ENCODE data around the gene CCR5AS.
"Not testable (repeated sequence)": the region's sequence is repeated elsewhere in the genome, so short reads cannot be mapped to it uniquely, and the experiment has no call there.

Gene CCR5AS

DNA sequence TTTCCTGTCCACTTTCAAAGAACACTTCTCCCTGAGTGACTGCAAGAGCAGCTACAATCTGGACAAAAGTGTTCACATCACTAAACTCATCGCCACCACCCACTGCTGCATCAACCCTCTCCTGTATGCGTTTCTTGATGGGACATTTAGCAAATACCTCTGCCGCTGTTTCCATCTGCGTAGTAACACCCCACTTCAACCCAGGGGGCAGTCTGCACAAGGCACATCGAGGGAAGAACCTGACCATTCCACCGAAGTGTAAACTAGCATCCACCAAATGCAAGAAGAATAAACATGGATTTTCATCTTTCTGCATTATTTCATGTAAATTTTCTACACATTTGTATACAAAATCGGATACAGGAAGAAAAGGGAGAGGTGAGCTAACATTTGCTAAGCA is 2.0 kb upstream of the CCR5AS start:
- H3K27ac ChIP-seq: no peak overlapping the region
- no peaks in the 10 kb centered on the region for H3K79me2 ChIP-seq (ENCODE audit: insufficient read depth, low read depth)
- H3K9ac ChIP-seq: no peak overlapping the region

DNA sequence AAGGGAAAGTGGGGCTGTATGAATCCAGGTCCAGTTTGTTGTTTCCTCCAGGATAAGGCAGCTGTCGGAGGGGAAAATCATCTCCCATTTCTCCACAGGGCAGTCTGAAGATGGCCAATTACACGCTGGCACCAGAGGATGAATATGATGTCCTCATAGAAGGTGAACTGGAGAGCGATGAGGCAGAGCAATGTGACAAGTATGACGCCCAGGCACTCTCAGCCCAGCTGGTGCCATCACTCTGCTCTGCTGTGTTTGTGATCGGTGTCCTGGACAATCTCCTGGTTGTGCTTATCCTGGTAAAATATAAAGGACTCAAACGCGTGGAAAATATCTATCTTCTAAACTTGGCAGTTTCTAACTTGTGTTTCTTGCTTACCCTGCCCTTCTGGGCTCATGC is 1.1 kb upstream of the CCR5AS start:
- no peak overlapping the region for H3K4me3 ChIP-seq (IDR thresholded peaks at IDR 0.05; ENCODE audit: insufficient read depth, low read depth, low read length)
- no peak overlapping the region for H3K27ac ChIP-seq

More for the DNA sequence above, 2.0 kb upstream of the CCR5AS start:
- TF ChIP-seq, protein P1, sequence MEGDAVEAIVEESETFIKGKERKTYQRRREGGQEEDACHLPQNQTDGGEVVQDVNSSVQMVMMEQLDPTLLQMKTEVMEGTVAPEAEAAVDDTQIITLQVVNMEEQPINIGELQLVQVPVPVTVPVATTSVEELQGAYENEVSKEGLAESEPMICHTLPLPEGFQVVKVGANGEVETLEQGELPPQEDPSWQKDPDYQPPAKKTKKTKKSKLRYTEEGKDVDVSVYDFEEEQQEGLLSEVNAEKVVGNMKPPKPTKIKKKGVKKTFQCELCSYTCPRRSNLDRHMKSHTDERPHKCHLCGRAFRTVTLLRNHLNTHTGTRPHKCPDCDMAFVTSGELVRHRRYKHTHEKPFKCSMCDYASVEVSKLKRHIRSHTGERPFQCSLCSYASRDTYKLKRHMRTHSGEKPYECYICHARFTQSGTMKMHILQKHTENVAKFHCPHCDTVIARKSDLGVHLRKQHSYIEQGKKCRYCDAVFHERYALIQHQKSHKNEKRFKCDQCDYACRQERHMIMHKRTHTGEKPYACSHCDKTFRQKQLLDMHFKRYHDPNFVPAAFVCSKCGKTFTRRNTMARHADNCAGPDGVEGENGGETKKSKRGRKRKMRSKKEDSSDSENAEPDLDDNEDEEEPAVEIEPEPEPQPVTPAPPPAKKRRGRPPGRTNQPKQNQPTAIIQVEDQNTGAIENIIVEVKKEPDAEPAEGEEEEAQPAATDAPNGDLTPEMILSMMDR (conservative IDR thresholded peaks at IDR 0.05; ENCODE audit: low read depth, low read length): no peak
- Histone ChIP-seq H3K27me3 (ENCODE audit: insufficient read depth, low read depth) (no peaks in the 10 kb centered on the region), H3K36me3 (ENCODE audit: insufficient read depth) (no peaks in the 10 kb centered on the region), H4K20me1 (ENCODE audit: insufficient read depth) (no peaks in the 10 kb centered on the region), H3K4me3 (IDR thresholded peaks at IDR 0.05; ENCODE audit: insufficient read depth, low read depth, low read length) (no peak overlapping the region), H3K4me2 (no peak overlapping the region), H2AFZ (ENCODE audit: low read depth) (no peak overlapping the region), H3K4me1 (ENCODE audit: low read depth, poor library complexity, severe bottlenecking) (no peaks in the 10 kb centered on the region)

DNA sequence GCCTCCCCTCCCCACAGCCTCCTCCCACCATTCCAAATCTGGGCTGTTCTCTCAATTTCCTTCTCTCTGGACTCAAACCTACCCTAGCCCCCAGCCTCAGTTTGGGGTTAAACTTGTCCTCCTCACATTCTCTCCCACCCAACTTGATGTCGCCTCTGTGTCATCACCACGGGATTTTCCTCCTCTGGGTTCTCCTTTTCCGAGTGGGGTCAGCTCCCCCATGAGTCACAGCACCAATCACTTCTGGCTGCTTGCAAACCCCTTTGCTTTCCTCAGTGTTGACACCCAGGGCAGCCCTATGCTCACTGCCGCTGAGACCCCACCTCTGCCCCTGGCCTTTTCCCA is 451 bp downstream of the CCR5AS start:
- TF ChIP-seq, protein P1 (conservative IDR thresholded peaks at IDR 0.05; ENCODE audit: low read depth, low read length): no peak
- Histone ChIP-seq H4K20me1 (ENCODE audit: insufficient read depth) (no peaks in the 10 kb centered on the region), H3K4me1 (ENCODE audit: low read depth, poor library complexity, severe bottlenecking) (no peaks in the 10 kb centered on the region), H3K4me3 (IDR thresholded peaks at IDR 0.05; ENCODE audit: insufficient read depth, low read depth, low read length) (no peak overlapping the region), H3K79me2 (ENCODE audit: insufficient read depth, low read depth) (no peaks in the 10 kb centered on the region), H3K27ac (no peak overlapping the region), H3K4me2 (no peak overlapping the region), H3K36me3 (ENCODE audit: insufficient read depth) (no peaks in the 10 kb centered on the region), H3K27me3 (ENCODE audit: insufficient read depth, low read depth) (no peaks in the 10 kb centered on the region), H2AFZ (ENCODE audit: low read depth) (no peak overlapping the region), H3K9ac (no peak overlapping the region)

More for the DNA sequence above, 1.1 kb upstream of the CCR5AS start:
- Histone ChIP-seq H3K36me3 (ENCODE audit: insufficient read depth) (no peaks in the 10 kb centered on the region), H3K79me2 (ENCODE audit: insufficient read depth, low read depth) (no peaks in the 10 kb centered on the region), H3K4me1 (ENCODE audit: low read depth, poor library complexity, severe bottlenecking) (no peaks in the 10 kb centered on the region), H3K4me2 (no peak overlapping the region), H2AFZ (ENCODE audit: low read depth) (no peak overlapping the region), H3K27me3 (ENCODE audit: insufficient read depth, low read depth) (no peaks in the 10 kb centered on the region), H3K9ac (no peak overlapping the region), H4K20me1 (ENCODE audit: insufficient read depth) (no peaks in the 10 kb centered on the region)
- TF ChIP-seq, protein P1 (conservative IDR thresholded peaks at IDR 0.05; ENCODE audit: low read depth, low read length): no peak

DNA sequence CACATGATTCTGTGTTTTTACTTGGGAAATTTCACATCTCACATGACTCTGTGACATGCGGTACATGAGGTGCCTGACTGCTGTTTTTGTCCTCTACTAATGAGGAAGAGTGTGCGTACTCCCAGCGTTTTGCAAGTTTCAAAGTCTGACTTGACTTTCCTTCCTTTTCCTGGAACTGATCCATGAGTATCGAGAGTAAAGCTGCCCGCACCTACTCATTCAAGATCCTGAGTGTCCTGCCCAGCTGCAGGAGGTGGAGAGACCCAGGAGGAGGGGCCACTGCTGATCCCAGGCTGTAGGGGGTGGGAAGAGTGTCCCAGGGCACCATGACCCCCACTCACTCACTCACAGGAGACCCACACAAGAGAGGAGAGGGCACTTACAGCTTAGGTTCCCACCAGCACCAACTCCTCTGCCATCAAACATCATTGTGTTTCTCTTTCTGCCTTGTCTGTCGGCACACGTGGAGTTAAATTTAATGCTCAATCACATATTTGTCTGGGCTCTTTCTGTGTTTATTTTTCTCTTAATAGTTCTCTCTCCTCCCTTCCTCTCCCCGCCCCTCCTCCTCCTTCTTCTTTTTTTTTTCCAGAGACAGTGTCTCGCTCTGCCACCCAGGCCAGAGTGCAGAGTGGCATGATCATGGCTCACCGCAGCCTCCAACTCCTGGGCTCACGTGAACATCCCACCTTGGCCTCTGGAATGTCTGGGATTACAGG is 1.4 kb downstream of the CCR5AS start:
- H3K79me2 ChIP-seq (ENCODE audit: insufficient read depth, low read depth): no peaks in the 10 kb centered on the region
- H3K4me1 ChIP-seq (ENCODE audit: low read depth, poor library complexity, severe bottlenecking): no peaks in the 10 kb centered on the region
- no peak overlapping the region for H3K4me3 ChIP-seq (IDR thresholded peaks at IDR 0.05; ENCODE audit: insufficient read depth, low read depth, low read length)
- no peak overlapping the region for H3K27ac ChIP-seq
- TF ChIP-seq, protein P1 (conservative IDR thresholded peaks at IDR 0.05; ENCODE audit: low read depth, low read length): no peak
- no peaks in the 10 kb centered on the region for H3K36me3 ChIP-seq (ENCODE audit: insufficient read depth)
- no peaks in the 10 kb centered on the region for H3K27me3 ChIP-seq (ENCODE audit: insufficient read depth, low read depth)
- H2AFZ ChIP-seq (ENCODE audit: low read depth): no peak overlapping the region
- H3K4me2 ChIP-seq: no peak overlapping the region
- H3K9ac ChIP-seq: no peak overlapping the region
- H4K20me1 ChIP-seq (ENCODE audit: insufficient read depth): no peaks in the 10 kb centered on the region

DNA sequence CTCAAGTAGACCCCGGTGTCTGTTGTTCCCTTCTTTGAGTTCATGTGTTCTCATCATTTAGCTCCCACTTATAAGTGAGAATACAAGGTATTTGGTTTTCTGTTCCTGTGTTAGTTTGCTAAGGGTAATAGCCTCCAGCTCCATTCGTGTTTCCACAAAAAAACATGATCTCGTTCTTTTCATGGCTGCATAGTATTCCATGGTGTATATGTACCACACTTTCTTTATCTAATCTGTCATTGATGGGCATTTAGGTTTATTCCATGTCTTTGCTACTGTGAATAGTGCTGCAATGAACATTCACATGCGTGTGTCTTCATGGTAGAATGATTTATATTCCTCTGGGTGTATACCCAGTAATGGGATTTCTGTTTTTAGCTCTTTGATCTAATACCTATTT is 4.0 kb downstream of the CCR5AS start:
- H3K9ac ChIP-seq; H3K4me1 ChIP-seq (ENCODE audit: low read depth, poor library complexity, severe bottlenecking); H2AFZ ChIP-seq (ENCODE audit: low read depth); H4K20me1 ChIP-seq (ENCODE audit: insufficient read depth); H3K4me2 ChIP-seq; H3K4me3 ChIP-seq (IDR thresholded peaks at IDR 0.05; ENCODE audit: insufficient read depth, low read depth, low read length); H3K36me3 ChIP-seq (ENCODE audit: insufficient read depth); H3K27me3 ChIP-seq (ENCODE audit: insufficient read depth, low read depth); H3K27ac ChIP-seq; H3K79me2 ChIP-seq (ENCODE audit: insufficient read depth, low read depth): not testable (repeated sequence)
